HT1080 (cell line): ENCODE data around the gene LSMEM2. TPM values are rescaled to one million over a fixed set of nuclear protein-coding genes. Genes with fewer than 3 reads are reported as not detected.

Source experiments
- DNase-seq: peaks from one replicate; pipeline ENCODE4 v3.0.0-alpha.2; 2015; ENCODE audit warnings: low read depth
- total RNA-seq: library from RNA; depleted of rRNA; stranded (reverse); fragments of >200 nt; shearing (Covaris generic); gene quantifications from 2 replicates; pipeline ENCODE4 v1.2.3, GENCODE V29; 2014; rRNA removed

Gene LSMEM2
- total RNA-seq, 1 experiment from 2014 or later, result not detected

DNA sequence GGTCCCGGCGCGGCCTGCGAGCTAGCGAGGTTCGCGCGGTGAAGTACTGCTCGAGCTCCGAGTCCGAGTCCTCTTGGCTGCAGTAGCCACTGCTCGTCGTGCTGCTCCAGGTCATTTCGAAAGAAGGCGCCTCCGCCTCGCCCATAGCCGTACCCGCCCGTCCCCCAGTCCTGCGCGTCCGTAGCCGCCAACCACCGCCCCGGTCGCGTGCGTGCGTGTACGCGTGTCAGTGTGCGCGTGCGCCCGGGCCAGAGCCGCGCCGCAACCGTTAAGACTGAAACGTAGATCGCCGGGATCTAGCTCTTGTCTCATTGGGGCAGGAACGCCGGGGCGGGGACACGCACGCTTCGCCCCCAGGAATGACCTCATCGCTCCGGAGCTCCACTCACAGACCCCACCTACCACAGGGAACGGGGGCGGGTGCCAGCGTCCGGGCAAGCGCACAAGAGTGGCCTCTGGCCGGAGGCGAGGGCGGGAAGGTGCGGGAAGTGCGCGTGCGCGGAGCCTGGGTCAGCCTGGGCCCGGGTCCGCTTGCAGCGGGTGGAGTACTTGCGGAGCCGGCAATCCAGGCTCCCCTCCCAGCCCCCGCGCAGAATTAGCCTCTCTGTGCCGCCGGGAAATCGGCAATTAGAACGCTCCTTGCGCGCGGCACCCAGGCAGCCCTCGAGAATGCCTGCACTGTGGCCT, 58.4 kb downstream of the LSMEM2 start:
- DNase-seq, result peak; percentile 99

Other genes starting within 250 kb of the LSMEM2 start
- 54.7 and 65.5 TPM in 2 replicates for gene RBM5, start 190.2 kb upstream of the LSMEM2 start, total RNA-seq
- gene SEMA3F, start 123.8 kb upstream of the LSMEM2 start, total RNA-seq, result 45.7 and 48.6 TPM in 2 replicates
- not detected in 2 replicates for gene GNAT1, start 87.5 kb upstream of the LSMEM2 start, total RNA-seq
- 2.2 TPM in 1 of 2 replicates, not detected in the other for gene SLC38A3, start 73.8 kb upstream of the LSMEM2 start, total RNA-seq
- 304 and 403 TPM in 2 replicates for gene GNAI2, start 42.9 kb upstream of the LSMEM2 start, total RNA-seq
- gene SEMA3B, start 9.9 kb upstream of the LSMEM2 start, total RNA-seq, result 4.0 and 5.0 TPM in 2 replicates
- gene IFRD2, start 13.3 kb downstream of the LSMEM2 start, total RNA-seq, result 168 and 172 TPM in 2 replicates
- gene HYAL3, start 20.3 kb downstream of the LSMEM2 start, total RNA-seq, result 10.4 and 11.6 TPM in 2 replicates
- 13.1 and 23.5 TPM in 2 replicates for gene NAA80, start 20.3 kb downstream of the LSMEM2 start, total RNA-seq
- 0.40 and 0.43 TPM in 2 replicates for gene HYAL1, start 24.5 kb downstream of the LSMEM2 start, total RNA-seq
- 91.6 and 97.5 TPM in 2 replicates for gene HYAL2, start 43.7 kb downstream of the LSMEM2 start, total RNA-seq
- gene TUSC2, start 49.1 kb downstream of the LSMEM2 start, total RNA-seq, result 40.6 and 53.3 TPM in 2 replicates
- 12.5 and 15.0 TPM in 2 replicates for gene RASSF1, start 61.7 kb downstream of the LSMEM2 start, total RNA-seq
- gene ZMYND10, start 66.6 kb downstream of the LSMEM2 start, total RNA-seq, result 1.4 and 2.8 TPM in 2 replicates
- 47.5 and 57.4 TPM in 2 replicates for gene NPRL2, start 71.7 kb downstream of the LSMEM2 start, total RNA-seq
- gene CYB561D2, start 71.8 kb downstream of the LSMEM2 start, total RNA-seq, result 63.2 and 69.0 TPM in 2 replicates
- 75.7 and 90.1 TPM in 2 replicates for gene TMEM115, start 80.4 kb downstream of the LSMEM2 start, total RNA-seq
- 0.56 TPM in 1 of 2 replicates, not detected in the other for gene CACNA2D2, start 224.5 kb downstream of the LSMEM2 start, total RNA-seq